NCI-H128 (cell line): ENCODE data around the gene BEND5.
A peak's percentile ranks its signal among the peaks of the same experiment; 100 is the strongest.

Experiments
- DNase-seq: peaks from one replicate; lab custom pipeline; 2025; ENCODE audit not compliant: unreplicated experiment; lab: John Stamatoyannopoulos, UW

Gene BEND5

GRCh38 chr1:48726139-48726538 lies 50.6 kb downstream of the BEND5 start:
- DNase-seq, result no peak

GRCh38 chr1:48725341-48726046 lies 51.2 kb downstream of the BEND5 start:
- no peak for DNase-seq

GRCh38 chr1:48720929-48721328 lies 55.8 kb downstream of the BEND5 start:
- DNase-seq, result no peak

- DNase-seq, result no peak
These were observed 58.0 kb downstream of the BEND5 start for GRCh38 chr1:48718705-48719104.

- DNase-seq, result no peak
These were observed 58.5 kb downstream of the BEND5 start for GRCh38 chr1:48718116-48718630.

- DNase-seq, result no peak
These were observed 59.6 kb downstream of the BEND5 start for GRCh38 chr1:48717082-48717481.

GRCh38 chr1:48715921-48716320 lies 60.8 kb downstream of the BEND5 start:
- DNase-seq, result no peak

GRCh38 chr1:48710915-48711314 lies 65.8 kb downstream of the BEND5 start:
- no peak for DNase-seq

- DNase-seq, result no peak
These were observed 66.4 kb downstream of the BEND5 start for GRCh38 chr1:48710318-48710717.

GRCh38 chr1:48704736-48705135 lies 72.0 kb downstream of the BEND5 start:
- DNase-seq, result no peak

- no peak for DNase-seq
These were observed 75.2 kb downstream of the BEND5 start for GRCh38 chr1:48701445-48701844.

GRCh38 chr1:48697066-48697707 lies 79.5 kb downstream of the BEND5 start:
- DNase-seq, result peak; percentile 33

- DNase-seq, result no peak
These were observed 81.5 kb downstream of the BEND5 start for GRCh38 chr1:48695161-48695560.

- DNase-seq, result no peak
These were observed 82.9 kb downstream of the BEND5 start for GRCh38 chr1:48693674-48694320.

- no peak for DNase-seq
These were observed 83.5 kb downstream of the BEND5 start for GRCh38 chr1:48693180-48693579.

GRCh38 chr1:48692235-48692634 lies 84.5 kb downstream of the BEND5 start:
- DNase-seq, result no peak

GRCh38 chr1:48691429-48692001 lies 85.2 kb downstream of the BEND5 start:
- no peak for DNase-seq

- DNase-seq, result no peak
These were observed 88.5 kb downstream of the BEND5 start for GRCh38 chr1:48688102-48688760.

- no peak for DNase-seq
These were observed 89.2 kb downstream of the BEND5 start for GRCh38 chr1:48687282-48688045.

GRCh38 chr1:48686159-48686558 lies 90.5 kb downstream of the BEND5 start:
- no peak for DNase-seq
